GM19467 (cell line): ENCODE measurements around the gene CHRNA7.
"Not testable (repeated sequence)": the region's sequence is repeated elsewhere in the genome, so short reads cannot be mapped to it uniquely, and the experiment has no call there.

Experiments
- ATAC-seq: cut with Tn5 transposase; IDR thresholded peaks from one replicate; pipeline ENCODE4 v1.9.1; 2021; ENCODE audit warnings: mild to moderate bottlenecking, moderate library complexity; ENCODE audit not compliant: unreplicated experiment

Gene CHRNA7

GRCh38 chr15:32166270-32166669 lies 136.0 kb downstream of the CHRNA7 start:
- ATAC-seq: not testable (repeated sequence)

DNA sequence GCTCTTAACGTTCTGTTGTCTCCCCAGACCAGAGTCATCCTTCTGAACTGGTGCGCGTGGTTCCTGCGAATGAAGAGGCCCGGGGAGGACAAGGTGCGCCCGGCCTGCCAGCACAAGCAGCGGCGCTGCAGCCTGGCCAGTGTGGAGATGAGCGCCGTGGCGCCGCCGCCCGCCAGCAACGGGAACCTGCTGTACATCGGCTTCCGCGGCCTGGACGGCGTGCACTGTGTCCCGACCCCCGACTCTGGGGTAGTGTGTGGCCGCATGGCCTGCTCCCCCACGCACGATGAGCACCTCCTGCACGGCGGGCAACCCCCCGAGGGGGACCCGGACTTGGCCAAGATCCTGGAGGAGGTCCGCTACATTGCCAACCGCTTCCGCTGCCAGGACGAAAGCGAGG lies 137.6 kb downstream of the CHRNA7 start:
- not testable (repeated sequence) for ATAC-seq

- not testable (repeated sequence) for ATAC-seq
These were observed 150.3 kb downstream of the CHRNA7 start for GRCh38 chr15:32180579-32180978.

- not testable (repeated sequence) for ATAC-seq
These were observed 163.5 kb downstream of the CHRNA7 start for GRCh38 chr15:32193780-32194179.

- ATAC-seq: peak; percentile 49
These were observed 165.9 kb downstream of the CHRNA7 start for GRCh38 chr15:32196206-32196605.

DNA sequence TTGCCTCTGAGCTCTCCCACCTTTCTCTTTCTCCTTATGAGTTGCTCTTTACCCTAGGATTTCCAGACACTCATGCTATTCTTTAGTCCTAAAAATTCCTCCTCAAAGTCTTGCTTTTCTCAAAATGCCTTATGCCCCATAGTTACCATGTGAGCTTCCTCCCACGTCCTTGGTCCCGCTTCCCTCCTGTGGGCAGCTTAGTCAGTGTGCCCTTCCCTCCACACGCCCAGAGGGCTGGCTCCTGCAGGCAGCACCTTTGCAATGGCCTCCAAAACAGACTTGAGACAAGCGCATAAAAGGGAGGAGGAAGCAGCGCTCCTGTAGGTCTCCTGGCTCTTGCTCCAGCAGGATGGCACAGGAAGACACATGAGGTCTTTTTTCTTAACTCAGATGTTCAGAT lies 168.6 kb downstream of the CHRNA7 start:
- ATAC-seq: not testable (repeated sequence)

- not testable (repeated sequence) for ATAC-seq
These were observed 178.8 kb downstream of the CHRNA7 start for GRCh38 chr15:32209081-32209480.

- ATAC-seq: no peak
These were observed 188.4 kb downstream of the CHRNA7 start for GRCh38 chr15:32218666-32219065.
